Thyroid gland (tissue), 4 donors: Measurements from ENCODE around the gene DNAH8.

Experiments used
- POLR2A ChIP-seq, 2 donors: fragments of 450-650 bp; IDR thresholded peaks; one replicate each; pipeline ENCODE4 v1.6.1; 2017; ENCODE audit warnings: antibody characterized with exemption in 2 of 2, mild to moderate bottlenecking in 2 of 2, moderate library complexity in 1 of 2
- TF ChIP-seq, protein P1 (sequence below), 6 experiments: fragments of 200-600 bp in 3 of 6; fragments of 450-650 bp in 3 of 6; sonication (generic) in 3 of 6; IDR thresholded peaks; one replicate each; pipeline ENCODE4 v1.5.1; 2016 to 2019; ENCODE audit warnings: antibody characterized with exemption in 6 of 6, mild to moderate bottlenecking in 2 of 6, inconsistent platforms in 1 of 6, moderate library complexity in 1 of 6

DNA sequence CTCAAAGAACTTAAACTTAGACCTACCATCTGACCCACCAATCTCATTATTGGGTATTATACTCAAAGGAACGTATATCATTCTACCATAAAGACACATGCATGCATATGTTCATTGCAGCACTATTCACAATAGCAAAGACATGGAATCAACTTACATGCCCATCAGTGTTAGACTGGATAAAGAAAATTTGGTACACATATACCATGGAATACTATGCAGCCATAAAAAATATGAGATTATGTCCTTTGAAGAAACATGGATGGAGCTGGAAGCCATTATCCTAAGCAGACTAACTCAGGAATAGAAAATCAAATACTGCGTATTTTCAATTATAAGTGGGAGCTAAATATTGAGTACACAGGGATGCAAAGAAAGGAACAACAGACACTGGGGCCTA, 167.0 kb downstream of the DNAH8 start:
- TF ChIP-seq, protein P1, sequence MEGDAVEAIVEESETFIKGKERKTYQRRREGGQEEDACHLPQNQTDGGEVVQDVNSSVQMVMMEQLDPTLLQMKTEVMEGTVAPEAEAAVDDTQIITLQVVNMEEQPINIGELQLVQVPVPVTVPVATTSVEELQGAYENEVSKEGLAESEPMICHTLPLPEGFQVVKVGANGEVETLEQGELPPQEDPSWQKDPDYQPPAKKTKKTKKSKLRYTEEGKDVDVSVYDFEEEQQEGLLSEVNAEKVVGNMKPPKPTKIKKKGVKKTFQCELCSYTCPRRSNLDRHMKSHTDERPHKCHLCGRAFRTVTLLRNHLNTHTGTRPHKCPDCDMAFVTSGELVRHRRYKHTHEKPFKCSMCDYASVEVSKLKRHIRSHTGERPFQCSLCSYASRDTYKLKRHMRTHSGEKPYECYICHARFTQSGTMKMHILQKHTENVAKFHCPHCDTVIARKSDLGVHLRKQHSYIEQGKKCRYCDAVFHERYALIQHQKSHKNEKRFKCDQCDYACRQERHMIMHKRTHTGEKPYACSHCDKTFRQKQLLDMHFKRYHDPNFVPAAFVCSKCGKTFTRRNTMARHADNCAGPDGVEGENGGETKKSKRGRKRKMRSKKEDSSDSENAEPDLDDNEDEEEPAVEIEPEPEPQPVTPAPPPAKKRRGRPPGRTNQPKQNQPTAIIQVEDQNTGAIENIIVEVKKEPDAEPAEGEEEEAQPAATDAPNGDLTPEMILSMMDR (IDR thresholded peaks at IDR 0.05) = no peak
- no peak for TF ChIP-seq POLR2A (IDR thresholded peaks at IDR 0.05)
